ENCODE results near the gene EXT2. TPM values are rescaled to one million over a fixed set of nuclear protein-coding genes. Genes with fewer than 3 reads are reported as not detected.

The EXT2 gene
- total RNA-seq, 1 donor from 2014 or later, result 128 TPM

GRCh38 chr11:44199816-44200215, 104.3 kb downstream of the EXT2 start:
- DNase-seq (ENCODE audit: low read depth in 2 of 2), result no peak

- no peak for DNase-seq (ENCODE audit: low read depth in 2 of 2)
Observed at GRCh38 chr11:44203270-44204043, 108.0 kb downstream of the EXT2 start.

- DNase-seq (ENCODE audit: low read depth in 2 of 2), result no peak
Observed at GRCh38 chr11:44205352-44205751, 109.9 kb downstream of the EXT2 start.

- no peak for DNase-seq (ENCODE audit: low read depth in 2 of 2)
Observed at GRCh38 chr11:44205836-44206235, 110.4 kb downstream of the EXT2 start.

GRCh38 chr11:44207292-44207691, 111.8 kb downstream of the EXT2 start:
- DNase-seq (ENCODE audit: low read depth in 2 of 2), result no peak

- no peak for DNase-seq (ENCODE audit: low read depth in 2 of 2)
Observed at GRCh38 chr11:44208976-44209603, 113.6 kb downstream of the EXT2 start.

GRCh38 chr11:44212128-44212527, 116.7 kb downstream of the EXT2 start:
- DNase-seq (ENCODE audit: low read depth in 2 of 2), result no peak

- DNase-seq (ENCODE audit: low read depth in 2 of 2), result no peak
Observed at GRCh38 chr11:44213148-44213547, 117.7 kb downstream of the EXT2 start.

GRCh38 chr11:44217432-44217831, 122.0 kb downstream of the EXT2 start:
- DNase-seq (ENCODE audit: low read depth in 2 of 2), result no peak

GRCh38 chr11:44219830-44220796, 124.6 kb downstream of the EXT2 start:
- no peak for DNase-seq (ENCODE audit: low read depth in 2 of 2)

- no peak for DNase-seq (ENCODE audit: low read depth in 2 of 2)
Observed at GRCh38 chr11:44221456-44221855, 126.0 kb downstream of the EXT2 start.

- DNase-seq (ENCODE audit: low read depth in 2 of 2), result no peak
Observed at GRCh38 chr11:44221992-44222391, 126.5 kb downstream of the EXT2 start.

GRCh38 chr11:44223238-44223637, 127.8 kb downstream of the EXT2 start:
- no peak for DNase-seq (ENCODE audit: low read depth in 2 of 2)

GRCh38 chr11:44224867-44225501, 129.5 kb downstream of the EXT2 start:
- DNase-seq (ENCODE audit: low read depth in 2 of 2), result no peak

- DNase-seq (ENCODE audit: low read depth in 2 of 2), result no peak
Observed at GRCh38 chr11:44226490-44226889, 131.0 kb downstream of the EXT2 start.

- no peak for DNase-seq (ENCODE audit: low read depth in 2 of 2)
Observed at GRCh38 chr11:44226945-44227344, 131.5 kb downstream of the EXT2 start.

- no peak for DNase-seq (ENCODE audit: low read depth in 2 of 2)
Observed at GRCh38 chr11:44228379-44228778, 132.9 kb downstream of the EXT2 start.

GRCh38 chr11:44229098-44229497, 133.6 kb downstream of the EXT2 start:
- DNase-seq (ENCODE audit: low read depth in 2 of 2), result no peak

- DNase-seq (ENCODE audit: low read depth in 2 of 2), result no peak
Observed at GRCh38 chr11:44229624-44230023, 134.1 kb downstream of the EXT2 start.

GRCh38 chr11:44235765-44236201, 140.3 kb downstream of the EXT2 start:
- DNase-seq (ENCODE audit: low read depth in 2 of 2), result no peak

- no peak for DNase-seq (ENCODE audit: low read depth in 2 of 2)
Observed at GRCh38 chr11:44236296-44236695, 140.8 kb downstream of the EXT2 start.
